NB4 (cell line): ENCODE data around the gene SEL1L.

ENCODE experiments used
- POLR2A ChIP-seq: IDR thresholded peaks from 2 replicates; pipeline ENCODE4 v1.6.1; 2011; ENCODE audit warnings: mild to moderate bottlenecking; ENCODE audit not compliant: insufficient read length; ENCODE audit errors: extremely low read depth
- TF ChIP-seq, protein P1 (sequence below): IDR thresholded peaks from one replicate; pipeline ENCODE4 v1.5.1; 2012; ENCODE audit warnings: low read depth, low read length
- TF ChIP-seq, protein P2 (sequence below): IDR thresholded peaks from 2 replicates; pipeline ENCODE4 v1.6.1; 2011; ENCODE audit warnings: low read depth, low read length

GRCh38 chr14:81452341-81453133 lies 81.1 kb downstream of the SEL1L start:
- TF ChIP-seq, protein P1, sequence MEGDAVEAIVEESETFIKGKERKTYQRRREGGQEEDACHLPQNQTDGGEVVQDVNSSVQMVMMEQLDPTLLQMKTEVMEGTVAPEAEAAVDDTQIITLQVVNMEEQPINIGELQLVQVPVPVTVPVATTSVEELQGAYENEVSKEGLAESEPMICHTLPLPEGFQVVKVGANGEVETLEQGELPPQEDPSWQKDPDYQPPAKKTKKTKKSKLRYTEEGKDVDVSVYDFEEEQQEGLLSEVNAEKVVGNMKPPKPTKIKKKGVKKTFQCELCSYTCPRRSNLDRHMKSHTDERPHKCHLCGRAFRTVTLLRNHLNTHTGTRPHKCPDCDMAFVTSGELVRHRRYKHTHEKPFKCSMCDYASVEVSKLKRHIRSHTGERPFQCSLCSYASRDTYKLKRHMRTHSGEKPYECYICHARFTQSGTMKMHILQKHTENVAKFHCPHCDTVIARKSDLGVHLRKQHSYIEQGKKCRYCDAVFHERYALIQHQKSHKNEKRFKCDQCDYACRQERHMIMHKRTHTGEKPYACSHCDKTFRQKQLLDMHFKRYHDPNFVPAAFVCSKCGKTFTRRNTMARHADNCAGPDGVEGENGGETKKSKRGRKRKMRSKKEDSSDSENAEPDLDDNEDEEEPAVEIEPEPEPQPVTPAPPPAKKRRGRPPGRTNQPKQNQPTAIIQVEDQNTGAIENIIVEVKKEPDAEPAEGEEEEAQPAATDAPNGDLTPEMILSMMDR: no peak
- no peak for TF ChIP-seq POLR2A
- TF ChIP-seq, protein P2, sequence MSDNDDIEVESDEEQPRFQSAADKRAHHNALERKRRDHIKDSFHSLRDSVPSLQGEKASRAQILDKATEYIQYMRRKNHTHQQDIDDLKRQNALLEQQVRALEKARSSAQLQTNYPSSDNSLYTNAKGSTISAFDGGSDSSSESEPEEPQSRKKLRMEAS: no peak
